ENCODE results near the gene YIF1A. TPM values are rescaled to one million over a fixed set of nuclear protein-coding genes. Genes with fewer than 3 reads are reported as not detected.

Gene YIF1A
- total RNA-seq, 2 experiments from 2014 or later = 57.2 to 73.4 TPM

DNA sequence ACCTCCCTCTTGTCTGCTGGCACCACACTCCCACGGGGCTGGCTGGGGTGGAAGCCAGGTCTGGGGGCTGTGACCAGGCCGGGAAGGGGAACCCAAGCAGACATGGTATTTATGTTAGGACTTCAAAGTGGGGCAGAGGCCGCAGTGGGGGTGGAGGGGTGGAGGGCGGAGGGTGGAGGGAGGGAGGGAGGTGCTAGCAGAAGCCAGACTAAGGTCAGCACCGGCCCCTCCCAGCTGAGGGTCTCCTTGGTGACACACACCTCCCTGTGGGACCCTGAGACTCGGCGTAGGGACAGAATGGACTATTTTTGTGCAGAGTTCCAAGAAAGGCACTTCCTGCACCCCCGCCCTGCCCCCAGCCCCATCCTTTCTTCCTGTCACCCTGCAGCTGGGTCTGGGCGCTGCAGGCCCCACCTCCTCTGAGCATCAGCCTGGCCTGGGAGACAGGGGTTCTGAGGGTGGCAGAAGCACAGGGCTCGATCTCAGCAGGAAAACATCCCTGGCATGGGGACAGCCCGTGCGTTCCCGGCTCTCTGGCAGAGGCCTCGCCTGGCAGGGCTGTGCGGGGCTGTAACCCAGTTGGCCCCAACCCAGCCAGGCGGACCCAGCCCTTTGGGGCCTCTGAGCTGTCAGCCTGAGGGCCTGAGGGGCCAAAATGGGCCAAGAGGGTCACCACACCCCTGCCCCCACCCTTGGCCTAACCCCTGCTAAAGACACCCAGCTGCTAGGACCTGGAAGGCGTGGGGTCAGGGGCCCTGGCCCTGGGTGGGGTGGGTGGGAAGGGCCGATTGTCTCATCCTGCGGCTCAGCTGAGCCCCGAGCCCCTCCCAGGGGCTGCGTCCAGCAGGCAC lies 37.5 kb upstream of the YIF1A start:
- TF ChIP-seq, protein P1, sequence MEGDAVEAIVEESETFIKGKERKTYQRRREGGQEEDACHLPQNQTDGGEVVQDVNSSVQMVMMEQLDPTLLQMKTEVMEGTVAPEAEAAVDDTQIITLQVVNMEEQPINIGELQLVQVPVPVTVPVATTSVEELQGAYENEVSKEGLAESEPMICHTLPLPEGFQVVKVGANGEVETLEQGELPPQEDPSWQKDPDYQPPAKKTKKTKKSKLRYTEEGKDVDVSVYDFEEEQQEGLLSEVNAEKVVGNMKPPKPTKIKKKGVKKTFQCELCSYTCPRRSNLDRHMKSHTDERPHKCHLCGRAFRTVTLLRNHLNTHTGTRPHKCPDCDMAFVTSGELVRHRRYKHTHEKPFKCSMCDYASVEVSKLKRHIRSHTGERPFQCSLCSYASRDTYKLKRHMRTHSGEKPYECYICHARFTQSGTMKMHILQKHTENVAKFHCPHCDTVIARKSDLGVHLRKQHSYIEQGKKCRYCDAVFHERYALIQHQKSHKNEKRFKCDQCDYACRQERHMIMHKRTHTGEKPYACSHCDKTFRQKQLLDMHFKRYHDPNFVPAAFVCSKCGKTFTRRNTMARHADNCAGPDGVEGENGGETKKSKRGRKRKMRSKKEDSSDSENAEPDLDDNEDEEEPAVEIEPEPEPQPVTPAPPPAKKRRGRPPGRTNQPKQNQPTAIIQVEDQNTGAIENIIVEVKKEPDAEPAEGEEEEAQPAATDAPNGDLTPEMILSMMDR (conservative IDR thresholded peaks at IDR 0.05; ENCODE audit: low read length) = no peak
- no peak for TF ChIP-seq EZH2phosphoT487 (IDR thresholded peaks at IDR 0.05; ENCODE audit: borderline replicate concordance, low read depth, low read length)
- Histone ChIP-seq H3K9me2 (ENCODE audit: insufficient read depth, low read length) (no peaks in the 10 kb centered on the region), H4K20me1 (ENCODE audit: insufficient read depth, low read length) (no peaks in the 10 kb centered on the region), H3K79me2 (ENCODE audit: insufficient read depth, low read depth, low read length) (no peaks in the 10 kb centered on the region), H3K4me1 (ENCODE audit: insufficient read depth, low read length, poor library complexity, severe bottlenecking) (peaks cover 46% of the 10 kb centered on the region), H3K36me3 (ENCODE audit: insufficient read depth, low read length) (no peaks in the 10 kb centered on the region), H3K9me3 (ENCODE audit: low read length) (no peaks in the 10 kb centered on the region), H3K4me3 (ENCODE audit: low read depth, low read length, poor library complexity, severe bottlenecking) (peak overlapping the region; percentile 26), H3K27ac (ENCODE audit: low read depth, low read length, poor library complexity, severe bottlenecking) (peak overlapping the region; percentile 54), H3K4me2 (ENCODE audit: low read length) (peak overlapping the region; percentile 66), H2AFZ (ENCODE audit: low read length) (peak overlapping the region; percentile 43; the same call in 1 of the 2 replicates)
- DNase-seq (ENCODE audit: low spot score) = peak; percentile 73
- intact Hi-C loops (cut with micrococcal nuclease; ENCODE audit: unreplicated experiment) = no loop called here
- ChIA-PET POLR2A (interaction anchor here (0.9 to 1.6 kb wide), 2 partner anchors 14 to 15 kb away, joined by 3 to 7 read pairs; no protein-coding TSS in a partner anchor), CTCF (ENCODE audit: unreplicated experiment) (interaction anchor here (0.6 kb wide), 1 partner anchor 14 kb away, joined by 3 read pairs; no protein-coding TSS in a partner anchor)
- BruUV-seq (replicated peaks) = no TSS peak

DNA sequence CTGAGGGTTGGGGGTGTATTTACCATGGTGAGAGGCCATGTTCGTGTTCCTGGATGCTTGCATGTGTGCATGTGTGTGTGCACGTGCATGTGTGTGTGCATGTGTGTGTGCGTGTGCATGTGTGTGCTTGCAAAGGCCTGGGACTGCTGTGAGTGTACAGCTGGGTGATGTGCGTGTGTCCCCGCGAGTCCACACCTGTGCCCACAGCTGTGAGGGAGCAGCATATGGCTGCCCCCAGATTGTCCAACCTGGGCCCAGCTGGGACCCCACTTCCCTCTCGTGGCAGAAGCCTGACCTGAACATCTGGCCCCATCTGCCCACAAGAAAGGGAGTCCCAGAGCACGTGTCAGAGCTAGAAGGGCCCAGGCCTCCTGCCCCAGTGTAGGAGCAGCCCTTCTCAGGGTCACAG lies 36.3 kb upstream of the YIF1A start:
- H3K4me2 ChIP-seq (ENCODE audit: low read length) = peak overlapping the region; percentile 66; the same call in 1 of the 2 replicates
- H3K4me1 ChIP-seq (ENCODE audit: insufficient read depth, low read length, poor library complexity, severe bottlenecking) = peaks cover 46% of the 10 kb centered on the region
- no peaks in the 10 kb centered on the region for H3K9me3 ChIP-seq (ENCODE audit: low read length)
- no TSS peak for BruUV-seq (replicated peaks)
- peak overlapping the region; percentile 43; the same call in 1 of the 2 replicates for H2AFZ ChIP-seq (ENCODE audit: low read length)
- DNase-seq (ENCODE audit: low spot score) = peak; percentile 72
- POLR2A ChIA-PET = interaction anchor here (0.6 kb wide), 1 partner anchor 55 kb away, joined by 3 read pairs; no protein-coding TSS in a partner anchor
- H4K20me1 ChIP-seq (ENCODE audit: insufficient read depth, low read length) = no peaks in the 10 kb centered on the region
- TF ChIP-seq, protein P1 (conservative IDR thresholded peaks at IDR 0.05; ENCODE audit: low read length) = no peak
- no peak for TF ChIP-seq EZH2phosphoT487 (IDR thresholded peaks at IDR 0.05; ENCODE audit: borderline replicate concordance, low read depth, low read length)
- no peaks in the 10 kb centered on the region for H3K79me2 ChIP-seq (ENCODE audit: insufficient read depth, low read depth, low read length)
- H3K9me2 ChIP-seq (ENCODE audit: insufficient read depth, low read length) = no peaks in the 10 kb centered on the region
- H3K27ac ChIP-seq (ENCODE audit: low read depth, low read length, poor library complexity, severe bottlenecking) = peak overlapping the region; percentile 53
- no peak overlapping the region for H3K4me3 ChIP-seq (ENCODE audit: low read depth, low read length, poor library complexity, severe bottlenecking)
- intact Hi-C loops (cut with micrococcal nuclease; ENCODE audit: unreplicated experiment) = no loop called here
- no peaks in the 10 kb centered on the region for H3K36me3 ChIP-seq (ENCODE audit: insufficient read depth, low read length)
- CTCF ChIA-PET (ENCODE audit: unreplicated experiment) = no interaction called here

DNA sequence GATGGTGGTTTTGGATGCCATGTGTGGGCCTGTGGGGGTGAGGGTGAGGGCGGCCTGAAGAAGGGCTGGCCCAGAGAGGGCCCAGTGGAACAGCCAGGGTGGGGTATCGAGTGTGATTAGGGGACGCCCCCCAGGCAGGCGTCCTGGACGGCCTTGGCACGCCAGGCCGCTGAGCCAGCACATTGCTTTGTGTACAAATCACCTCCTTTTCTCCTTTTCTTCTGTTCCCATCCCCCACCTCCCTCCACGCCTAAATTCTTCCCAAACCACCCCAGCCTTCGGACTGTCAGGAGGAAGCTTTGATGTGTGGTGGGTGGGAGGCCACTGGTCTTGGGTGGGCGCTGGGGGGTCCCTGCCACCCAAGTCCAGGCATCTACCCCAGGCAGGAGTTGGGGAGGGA lies 35.7 kb upstream of the YIF1A start:
- H3K9me3 ChIP-seq (ENCODE audit: low read length) = no peaks in the 10 kb centered on the region
- intact Hi-C loops (cut with micrococcal nuclease; ENCODE audit: unreplicated experiment) = no loop called here
- H2AFZ ChIP-seq (ENCODE audit: low read length) = no peak overlapping the region
- ChIA-PET CTCF (ENCODE audit: unreplicated experiment) (no interaction called here), POLR2A (no interaction called here)
- H3K79me2 ChIP-seq (ENCODE audit: insufficient read depth, low read depth, low read length) = no peaks in the 10 kb centered on the region
- H3K27ac ChIP-seq (ENCODE audit: low read depth, low read length, poor library complexity, severe bottlenecking) = no peak overlapping the region
- H4K20me1 ChIP-seq (ENCODE audit: insufficient read depth, low read length) = no peaks in the 10 kb centered on the region
- TF ChIP-seq, protein P1 (conservative IDR thresholded peaks at IDR 0.05; ENCODE audit: low read length) = no peak
- TF ChIP-seq EZH2phosphoT487 (IDR thresholded peaks at IDR 0.05; ENCODE audit: borderline replicate concordance, low read depth, low read length) = no peak
- no peak overlapping the region for H3K4me2 ChIP-seq (ENCODE audit: low read length)
- H3K4me1 ChIP-seq (ENCODE audit: insufficient read depth, low read length, poor library complexity, severe bottlenecking) = peaks cover 46% of the 10 kb centered on the region
- DNase-seq (ENCODE audit: low spot score) = no peak
- H3K9me2 ChIP-seq (ENCODE audit: insufficient read depth, low read length) = no peaks in the 10 kb centered on the region
- BruUV-seq (replicated peaks) = no TSS peak
- H3K4me3 ChIP-seq (ENCODE audit: low read depth, low read length, poor library complexity, severe bottlenecking) = no peak overlapping the region
- no peaks in the 10 kb centered on the region for H3K36me3 ChIP-seq (ENCODE audit: insufficient read depth, low read length)
